Measurements from ENCODE around the gene VASH1. TPM values are rescaled to one million over a fixed set of nuclear protein-coding genes. Genes with fewer than 3 reads are reported as not detected.

The VASH1 gene
- total RNA-seq, 1 experiment from 2014 or later: 4.3 TPM

- Histone ChIP-seq H3K9me3 (ENCODE audit: insufficient read depth, low read depth) (no peaks in the 10 kb centered on the region), H3K79me2 (ENCODE audit: low read depth) (no peaks in the 10 kb centered on the region), H3K27me3 (ENCODE audit: insufficient read depth, low read depth) (peaks cover 91% of the 10 kb centered on the region), H3K27ac (no peak overlapping the region), H2AFZ (no peak overlapping the region), H3K4me3 (no peak overlapping the region), H3K4me2 (no peak overlapping the region), H3K4me1 (replicated peaks; ENCODE audit: insufficient read depth) (no peaks in the 10 kb centered on the region), H3F3A (ENCODE audit: insufficient read depth, low read depth) (no peaks in the 10 kb centered on the region; the same call in 1 of the 2 replicates), H3K36me3 (ENCODE audit: low read depth) (no peaks in the 10 kb centered on the region), H3K9me2 (ENCODE audit: insufficient read depth) (no peaks in the 10 kb centered on the region), H4K20me1 (ENCODE audit: insufficient read depth) (no peaks in the 10 kb centered on the region)
- POLR2A ChIA-PET (ENCODE audit: unreplicated experiment): no interaction called here
- no peak for DNase-seq
- BruUV-seq (replicated peaks): no TSS peak
- CTCF ChIA-PET: no interaction called here
- no peak for TF ChIP-seq CTCF (conservative IDR thresholded peaks at IDR 0.05)
- TF ChIP-seq EZH2 (IDR thresholded peaks at IDR 0.05; ENCODE audit: low read depth): no peak
- intact Hi-C loops (cut with micrococcal nuclease; ENCODE audit: unreplicated experiment): loop anchor here (10.0 kb wide), 1 partner anchor 371 kb away; no protein-coding TSS in a partner anchor
Observed at GRCh38 chr14:76755610-76756370, 5.5 kb upstream of the VASH1 start.

- H3K27ac ChIP-seq: no peak overlapping the region
- H3K9me3 ChIP-seq (ENCODE audit: insufficient read depth, low read depth): no peaks in the 10 kb centered on the region
- H3K27me3 ChIP-seq (ENCODE audit: insufficient read depth, low read depth): peaks cover 95% of the 10 kb centered on the region
- ChIA-PET POLR2A (ENCODE audit: unreplicated experiment) (no interaction called here), CTCF (no interaction called here)
- no peaks in the 10 kb centered on the region for H4K20me1 ChIP-seq (ENCODE audit: insufficient read depth)
- BruUV-seq (replicated peaks): no TSS peak
- no peaks in the 10 kb centered on the region for H3K9me2 ChIP-seq (ENCODE audit: insufficient read depth)
- H3F3A ChIP-seq (ENCODE audit: insufficient read depth, low read depth): no peaks in the 10 kb centered on the region; the same call in 1 of the 2 replicates
- no peak for DNase-seq
- H3K4me1 ChIP-seq (replicated peaks; ENCODE audit: insufficient read depth): no peaks in the 10 kb centered on the region
- no peaks in the 10 kb centered on the region for H3K79me2 ChIP-seq (ENCODE audit: low read depth)
- H3K4me2 ChIP-seq: no peak overlapping the region
- TF ChIP-seq EZH2 (IDR thresholded peaks at IDR 0.05; ENCODE audit: low read depth): no peak
- no peak for TF ChIP-seq CTCF (conservative IDR thresholded peaks at IDR 0.05)
- intact Hi-C loops (cut with micrococcal nuclease; ENCODE audit: unreplicated experiment): loop anchor here (10.0 kb wide), 1 partner anchor 372 kb away; no protein-coding TSS in a partner anchor
- no peak overlapping the region for H3K4me3 ChIP-seq
- no peak overlapping the region for H2AFZ ChIP-seq
- H3K36me3 ChIP-seq (ENCODE audit: low read depth): no peaks in the 10 kb centered on the region
Observed at GRCh38 chr14:76756371-76756750, 4.9 kb upstream of the VASH1 start.

GRCh38 chr14:76759589-76759988 lies 1.7 kb upstream of the VASH1 start:
- no TSS peak for BruUV-seq (replicated peaks)
- Histone ChIP-seq H3K79me2 (ENCODE audit: low read depth) (no peaks in the 10 kb centered on the region), H3K27me3 (ENCODE audit: insufficient read depth, low read depth) (peaks cover 97% of the 10 kb centered on the region), H3K4me3 (no peak overlapping the region), H2AFZ (no peak overlapping the region), H3K9me2 (ENCODE audit: insufficient read depth) (no peaks in the 10 kb centered on the region), H3F3A (ENCODE audit: insufficient read depth, low read depth) (no peaks in the 10 kb centered on the region), H3K4me1 (replicated peaks; ENCODE audit: insufficient read depth) (no peaks in the 10 kb centered on the region), H4K20me1 (ENCODE audit: insufficient read depth) (no peaks in the 10 kb centered on the region), H3K9me3 (ENCODE audit: insufficient read depth, low read depth) (no peaks in the 10 kb centered on the region), H3K4me2 (no peak overlapping the region), H3K36me3 (ENCODE audit: low read depth) (no peaks in the 10 kb centered on the region), H3K27ac (no peak overlapping the region)
- DNase-seq: no peak
- CTCF ChIA-PET: no interaction called here
- no peak for TF ChIP-seq CTCF (conservative IDR thresholded peaks at IDR 0.05)
- no peak for TF ChIP-seq EZH2 (IDR thresholded peaks at IDR 0.05; ENCODE audit: low read depth)
- POLR2A ChIA-PET (ENCODE audit: unreplicated experiment): no interaction called here
- intact Hi-C loops (cut with micrococcal nuclease; ENCODE audit: unreplicated experiment): loop anchor here (10.0 kb wide), 1 partner anchor 375 kb away; no protein-coding TSS in a partner anchor
